GM18907 (cell line): Measurements from ENCODE around the gene ZNF805.
"Not testable (repeated sequence)": the region's sequence is repeated elsewhere in the genome, so short reads cannot be mapped to it uniquely, and the experiment has no call there.

Experiments
- ATAC-seq: cut with Tn5 transposase; IDR thresholded peaks from one replicate; pipeline ENCODE4 v1.9.1; 2021; ENCODE audit warnings: mild to moderate bottlenecking, moderate library complexity; ENCODE audit not compliant: unreplicated experiment

The ZNF805 gene

GRCh38 chr19:57267291-57267690 is 26.9 kb downstream of the ZNF805 start:
- ATAC-seq = no peak

DNA sequence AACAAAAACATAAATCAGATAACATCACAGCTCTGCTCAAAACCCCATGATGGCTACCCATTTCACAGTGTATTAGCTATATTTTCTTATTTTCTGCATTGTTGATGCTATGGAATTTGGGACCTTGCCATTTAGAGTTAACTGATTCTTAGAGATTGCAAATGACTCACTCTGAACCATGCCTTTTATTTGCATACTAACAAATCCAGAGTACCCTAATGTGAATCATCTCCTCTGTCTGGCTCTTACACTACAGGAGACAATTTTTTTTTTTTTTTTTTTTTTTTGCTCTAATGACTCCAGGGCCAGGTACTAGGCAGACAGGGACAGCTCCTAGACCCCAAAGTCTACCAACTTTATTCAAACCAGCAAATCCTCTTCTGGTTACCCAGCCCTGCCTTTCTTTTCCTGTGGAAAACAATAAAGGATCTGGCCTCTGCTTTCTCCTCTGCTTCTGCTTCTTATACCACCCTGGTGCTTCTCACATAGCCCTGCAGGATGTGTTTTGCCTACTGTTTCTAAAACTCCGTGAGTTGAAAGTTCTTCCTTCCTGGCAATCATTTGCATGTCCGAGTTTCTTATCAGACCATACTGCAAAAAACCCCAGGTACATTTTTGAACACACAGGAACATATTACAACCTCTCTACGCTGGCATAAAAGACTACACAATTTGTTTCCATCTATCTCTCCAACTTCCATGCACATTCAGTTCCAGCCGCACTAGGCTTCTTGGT is 29.3 kb downstream of the ZNF805 start:
- peak; percentile 57 for ATAC-seq

- ATAC-seq = no peak
Observed at GRCh38 chr19:57271280-57271679, 30.8 kb downstream of the ZNF805 start.

DNA sequence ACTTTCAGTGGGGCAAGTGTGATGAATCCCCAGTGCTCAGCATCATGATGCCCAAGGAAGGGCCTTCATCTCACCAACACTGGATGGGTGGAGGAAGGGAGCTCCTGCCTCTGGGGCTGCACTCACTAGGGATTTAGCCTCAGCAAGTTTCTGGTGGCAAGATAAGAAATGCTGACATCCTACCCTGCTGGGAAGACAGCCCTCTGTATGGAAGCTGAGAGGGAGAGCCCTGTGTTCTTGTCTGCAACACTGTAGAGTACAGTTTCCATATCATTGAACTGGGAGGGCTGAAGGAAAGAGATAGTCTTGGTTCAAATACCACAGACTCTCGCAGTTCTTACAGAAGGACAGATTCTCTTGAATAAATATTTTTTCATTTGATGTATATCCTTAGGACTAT is 32.6 kb downstream of the ZNF805 start:
- ATAC-seq = no peak

- no peak for ATAC-seq
Observed at GRCh38 chr19:57276430-57276829, 36.0 kb downstream of the ZNF805 start.

GRCh38 chr19:57278481-57278880 is 38.0 kb downstream of the ZNF805 start:
- ATAC-seq = not testable (repeated sequence)

- peak; percentile 71 for ATAC-seq
Observed at GRCh38 chr19:57279418-57280164, 39.2 kb downstream of the ZNF805 start.

GRCh38 chr19:57280165-57280961 is 39.9 kb downstream of the ZNF805 start, which contains the start of gene ZNF460:
ZNF460 (plus strand) TSS chr19:57280485; CDS start chr19:57280807, 322 bp downstream.
- ATAC-seq = peak; percentile 85

- ATAC-seq = no peak
Observed at GRCh38 chr19:57280962-57281400, 40.5 kb downstream of the ZNF805 start.

DNA sequence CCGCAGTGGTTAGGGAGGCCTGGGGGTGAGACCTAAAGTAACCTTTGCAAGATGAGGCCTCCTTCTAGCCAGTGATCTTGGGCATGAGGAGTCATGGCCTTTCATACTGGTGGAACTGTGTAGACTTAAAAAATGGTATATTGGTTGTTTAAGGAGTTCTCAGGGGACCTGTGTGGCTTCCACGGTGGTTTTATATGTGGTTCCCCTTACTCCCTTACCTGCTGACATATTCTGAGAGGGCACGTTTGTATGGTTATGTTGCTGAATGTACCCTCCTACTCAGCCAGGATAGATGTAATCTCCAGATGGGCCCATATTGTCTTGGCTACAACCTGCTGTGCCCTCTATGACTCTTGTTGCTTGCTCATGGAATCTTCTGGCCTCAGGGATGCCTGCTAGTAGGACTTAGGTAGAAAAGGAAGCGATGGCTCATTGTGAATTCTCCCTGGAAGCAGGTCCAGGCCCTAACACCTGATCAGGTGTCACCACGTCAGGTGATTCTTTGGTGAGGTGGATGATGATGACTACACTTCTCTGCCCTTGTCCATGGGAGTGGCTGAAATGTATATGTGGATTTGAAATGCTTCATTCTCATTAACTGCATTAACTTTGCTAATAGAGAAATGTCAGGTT is 41.7 kb downstream of the ZNF805 start:
- ATAC-seq = peak; percentile 24

DNA sequence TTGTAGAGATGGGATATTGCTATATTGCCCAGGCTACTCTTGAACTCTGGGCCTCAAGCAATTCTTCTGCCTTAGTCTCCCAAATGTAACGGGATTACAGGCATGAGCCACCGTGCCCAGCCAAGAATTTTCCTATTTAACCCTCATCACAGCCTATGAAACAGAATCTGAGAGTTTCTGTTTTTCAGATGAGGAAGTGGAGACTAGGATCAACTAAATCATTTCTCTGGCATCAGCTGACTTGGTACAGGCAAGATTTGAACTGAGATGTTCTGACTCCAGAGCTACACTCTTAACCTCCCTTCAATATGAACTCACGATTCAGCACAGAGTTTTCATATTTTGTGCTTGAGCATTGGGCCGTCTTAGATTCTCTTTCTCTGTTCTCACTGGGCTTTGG is 47.9 kb downstream of the ZNF805 start:
- ATAC-seq = no peak

DNA sequence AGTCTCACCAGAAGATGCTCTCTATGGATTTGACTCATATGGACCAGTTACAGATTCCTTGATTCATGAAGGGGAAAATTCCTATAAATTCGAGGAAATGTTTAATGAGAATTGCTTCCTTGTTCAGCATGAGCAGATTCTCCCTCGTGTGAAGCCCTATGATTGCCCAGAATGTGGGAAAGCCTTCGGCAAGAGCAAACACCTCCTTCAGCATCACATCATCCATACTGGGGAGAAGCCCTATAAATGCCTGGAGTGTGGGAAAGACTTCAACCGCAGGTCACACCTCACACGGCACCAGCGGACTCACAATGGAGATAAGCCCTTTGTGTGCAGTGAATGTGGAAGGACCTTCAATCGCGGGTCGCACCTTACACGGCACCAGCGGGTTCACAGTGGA is 50.5 kb downstream of the ZNF805 start:
- no peak for ATAC-seq

DNA sequence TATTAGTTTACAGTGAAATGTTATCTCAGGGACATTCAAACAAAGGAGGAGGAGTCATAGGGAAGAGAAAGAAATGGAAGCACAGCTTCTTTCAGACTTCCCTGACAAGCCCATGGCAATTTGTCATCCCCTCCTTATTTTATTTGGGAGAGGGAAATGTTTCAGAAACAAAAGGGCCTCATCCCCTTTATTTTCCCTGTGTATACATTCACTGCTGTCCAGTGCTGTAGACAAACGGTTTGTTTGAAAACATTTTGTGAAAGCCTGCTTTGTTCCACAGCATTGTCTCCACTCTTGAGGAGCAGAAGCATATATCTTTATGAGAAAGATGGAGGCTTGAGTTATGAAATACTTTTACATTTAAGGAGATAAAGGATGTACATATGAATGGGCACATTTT is 52.1 kb downstream of the ZNF805 start:
- ATAC-seq = no peak

- ATAC-seq = no peak
Observed at GRCh38 chr19:57293719-57294118, 53.3 kb downstream of the ZNF805 start.

DNA sequence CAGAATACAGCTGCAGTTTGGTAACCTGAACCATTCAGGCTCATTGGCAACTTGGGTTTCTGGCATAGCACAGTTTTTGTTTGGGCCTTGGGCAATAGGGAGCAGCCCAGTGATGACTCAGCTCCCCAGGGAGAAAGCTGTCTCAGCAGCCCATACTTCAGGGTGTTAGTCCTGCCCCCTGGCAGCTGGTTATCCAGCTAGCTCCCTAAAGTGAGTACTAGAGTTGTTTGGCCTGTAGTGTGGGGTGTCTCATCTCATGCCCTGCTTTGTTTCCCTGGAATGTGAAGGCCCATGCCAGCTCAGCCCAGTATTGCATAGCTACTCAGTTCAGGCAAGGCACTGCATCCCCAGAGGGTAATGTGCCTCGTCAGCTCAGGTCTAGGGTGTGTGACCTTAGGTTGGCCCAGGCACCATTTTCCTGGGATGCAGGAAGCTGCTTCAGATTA is 61.6 kb downstream of the ZNF805 start:
- no peak for ATAC-seq

DNA sequence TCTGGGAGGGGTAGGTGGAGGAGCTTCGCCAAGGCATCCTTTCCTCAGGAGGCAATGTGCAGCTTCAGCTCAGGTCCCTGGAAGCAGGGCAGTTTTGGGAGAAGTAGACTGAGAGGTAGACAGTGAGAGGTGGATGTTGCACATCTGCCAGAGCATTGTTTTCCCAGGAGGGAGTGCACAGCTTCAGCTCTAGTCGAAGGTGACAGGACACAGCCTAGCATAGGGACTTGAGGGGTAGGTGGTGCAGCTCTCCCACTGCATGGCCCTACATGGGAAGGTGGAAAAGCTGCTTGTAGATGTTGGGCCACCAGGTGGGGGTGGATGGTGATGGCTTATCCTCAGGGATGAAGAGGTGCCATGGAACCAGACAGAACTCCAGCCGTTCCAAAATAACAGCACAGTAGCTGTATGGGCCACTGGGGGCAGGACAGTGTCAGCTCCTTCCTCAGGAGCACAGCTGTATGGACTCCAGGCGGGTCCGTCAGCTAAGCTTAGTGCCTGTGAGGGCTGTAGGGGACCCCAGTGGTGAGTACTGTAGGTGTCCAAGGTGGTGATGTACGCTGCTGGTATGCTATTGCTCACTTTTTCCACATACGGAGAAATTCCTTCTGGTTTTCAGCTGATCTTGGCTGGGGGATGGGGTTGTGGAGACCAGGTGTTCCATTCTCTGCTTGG is 62.4 kb downstream of the ZNF805 start:
- ATAC-seq = no peak
